K562 (cell line): ENCODE measurements around the gene IQSEC3. TPM values are rescaled to one million over a fixed set of nuclear protein-coding genes. Genes with fewer than 3 reads are reported as not detected.

Source experiments
- ATAC-seq: fragments of 200-7000 bp; cut with Tn5 transposase; 3 replicates; pipeline ENCODE4 v1.9.1; 2020; ENCODE audit warnings: moderate library complexity
- BruUV-seq: library from RNA; stranded (reverse); fragments of 400-500 nt; replicated peaks from 2 replicates; lab custom pipeline; 2021; lab: Mats Ljungman, UMichigan
- CTCF ChIA-PET: fragments of 300-600 bp; formaldehyde crosslinking; extraction: SDS; loops from one replicate; lab custom pipeline; 2021; ENCODE audit warnings: low intra/inter-chr PET ratio; lab: Yijun Ruan, JAX
- POLR2A ChIA-PET: fragments of 300-600, 350-650 bp; sonication (Branson Sonifier 250); formaldehyde crosslinking; extraction: SDS; loops from one replicate; lab custom pipeline; 2021; ENCODE audit warnings: antibody characterized with exemption, inconsistent platforms; lab: Yijun Ruan, JAX
- DNase-seq, 4 experiments: peaks; one replicate each; pipeline versions ENCODE4 v3.0.0 to v3.0.0-alpha.2; 2011 to 2018; ENCODE audit warnings: low spot score in 3 of 4, mixed read lengths in 3 of 4; ENCODE audit errors: extremely low read depth in 1 of 4
- FAIRE-seq: peaks from 2 replicates; lab custom pipeline; 2011; peaks lifted over from hg19 to GRCh38; lab: Jason Lieb, UNC
- H2AFZ ChIP-seq: 2 replicates; pipeline ENCODE4 v1.6.0; 2011; ENCODE audit warnings: low read depth, low read length, control low read depth, inconsistent platforms
- H3K27ac ChIP-seq: fragments of 200-600 bp; 3 replicates; pipeline ENCODE4 v1.8.0; 2011; ENCODE audit warnings: low read depth, mild to moderate bottlenecking, control low read depth, inconsistent platforms, low read length, moderate library complexity, mixed read lengths; ENCODE audit errors: extremely low read depth
- H3K27me3 ChIP-seq, 2 experiments: fragments of 300-600 bp in 1 of 2; 2 replicates in 1 of 2; 3 replicates in 1 of 2; pipeline versions ENCODE4 v1.6.0 to v1.8.0; 2011; ENCODE audit warnings: inconsistent platforms in 2 of 2, low read length in 2 of 2, mild to moderate bottlenecking in 1 of 2, mixed read lengths in 1 of 2, moderate library complexity in 1 of 2; ENCODE audit not compliant: control insufficient read depth in 2 of 2, insufficient read depth in 2 of 2
- H3K36me3 ChIP-seq: fragments of 300-600 bp; 3 replicates; pipeline ENCODE4 v1.8.0; 2011; ENCODE audit warnings: mild to moderate bottlenecking, low read length, inconsistent platforms; ENCODE audit not compliant: control insufficient read depth, insufficient read depth
- H3K4me1 ChIP-seq, 2 experiments: fragments of 200-600 bp in 1 of 2; replicated peaks in 1 of 2; 2 replicates in 1 of 2; 3 replicates in 1 of 2; pipeline versions ENCODE4 v1.5.1 to v1.8.0; 2011; ENCODE audit warnings: inconsistent platforms in 2 of 2, low read length in 2 of 2, mild to moderate bottlenecking in 1 of 2, mixed read lengths in 1 of 2, moderate library complexity in 1 of 2; ENCODE audit not compliant: control insufficient read depth in 2 of 2, insufficient read depth in 2 of 2
- H3K4me2 ChIP-seq: 2 replicates; pipeline ENCODE4 v1.6.1; 2011; ENCODE audit warnings: low read length, control low read depth, inconsistent platforms, mixed read lengths; ENCODE audit not compliant: insufficient read depth
- H3K4me3 ChIP-seq: fragments of 200-600 bp; sonication (generic), shearing (Covaris generic); 2 replicates; pipeline ENCODE4 v1.5.1; 2016; ENCODE audit warnings: control low read depth, inconsistent platforms
- H3K79me2 ChIP-seq: fragments of 200-600 bp; 3 replicates; pipeline ENCODE4 v1.8.0; 2011; ENCODE audit warnings: low read length, inconsistent platforms; ENCODE audit not compliant: control insufficient read depth, insufficient read depth
- H3K9ac ChIP-seq, 2 experiments: 2 replicates each; pipeline versions ENCODE4 v1.6.0 to v1.6.1; 2011; ENCODE audit warnings: low read depth in 2 of 2, low read length in 2 of 2, control low read depth in 1 of 2, inconsistent platforms in 1 of 2, mild to moderate bottlenecking in 1 of 2, mixed read lengths in 1 of 2; ENCODE audit not compliant: insufficient read depth in 1 of 2
- H3K9me1 ChIP-seq: one replicate; pipeline ENCODE4 v1.6.0; 2011; ENCODE audit warnings: inconsistent platforms, mild to moderate bottlenecking, low read length, moderate library complexity; ENCODE audit not compliant: control insufficient read depth, insufficient read depth
- H3K9me3 ChIP-seq: replicated peaks from 2 replicates; pipeline ENCODE4 v1.5.1; 2011; ENCODE audit warnings: low read depth, low read length, inconsistent platforms; ENCODE audit not compliant: control insufficient read depth, insufficient read depth
- H4K20me1 ChIP-seq: replicated peaks from 2 replicates; pipeline ENCODE4 v1.6.1; 2011; ENCODE audit warnings: low read length, inconsistent platforms, mixed read lengths; ENCODE audit not compliant: control insufficient read depth, insufficient read depth
- BMI1 ChIP-seq: fragments of 150-350 bp; IDR thresholded peaks from 2 replicates; pipeline ENCODE4 v1.6.1; 2014; ENCODE audit warnings: low read length
- BRF1 ChIP-seq: IDR thresholded peaks from 3 replicates; pipeline ENCODE4 v1.6.1; 2011; ENCODE audit warnings: borderline replicate concordance, mild to moderate bottlenecking; ENCODE audit not compliant: insufficient read length; ENCODE audit errors: extremely low read depth
- SREBF2 ChIP-seq: sonication (generic); formaldehyde crosslinking; IDR thresholded peaks from 2 replicates; pipeline ENCODE4 v1.4.0; 2020; ENCODE audit warnings: mild to moderate bottlenecking, missing genetic modification reagents
- STAT5B ChIP-seq: fragments of 250-450 bp; sonication (Bioruptor Pico); IDR thresholded peaks from 2 replicates; pipeline ENCODE4 v1.8.0; 2021; ENCODE audit warnings: mild to moderate bottlenecking, inconsistent platforms
- TCFL5 ChIP-seq: fragments of 250-450 bp; sonication (Bioruptor Pico); conservative IDR thresholded peaks from 2 replicates; pipeline ENCODE4 v1.6.1; 2021; ENCODE audit warnings: mild to moderate bottlenecking, moderate library complexity, matching md5 sums
- TEAD4 ChIP-seq, 2 experiments: sonication (generic) in 1 of 2; formaldehyde crosslinking in 1 of 2; IDR thresholded peaks; 2 replicates each; pipeline versions ENCODE4 v1.6.1 to v1.8.0; 2012 to 2022; ENCODE audit warnings: borderline replicate concordance in 1 of 2, inconsistent platforms in 1 of 2, low read length in 1 of 2, mild to moderate bottlenecking in 1 of 2, missing genetic modification reagents in 1 of 2
- ZKSCAN3 ChIP-seq: fragments of 250-450 bp; sonication (Bioruptor Pico); IDR thresholded peaks from 2 replicates; pipeline ENCODE4 v1.4.0; 2020
- ZNF124 ChIP-seq: sonication (generic); formaldehyde crosslinking; IDR thresholded peaks from 2 replicates; pipeline ENCODE4 v1.8.1; 2022; ENCODE audit warnings: missing genetic modification reagents
- ZNF224 ChIP-seq: sonication (generic); formaldehyde crosslinking; IDR thresholded peaks from 2 replicates; pipeline ENCODE4 v1.8.0; 2022; ENCODE audit warnings: mild to moderate bottlenecking, missing genetic modification reagents
- ZNF77 ChIP-seq: fragments of 250-450 bp; sonication (Bioruptor Pico); IDR thresholded peaks from 2 replicates; pipeline ENCODE4 v1.5.0; 2020
- WGBS: fragments of 100-300 bp; shearing (Covaris generic); methylation state at CpG from one replicate; pipeline ENCODE4 v1.1.6; 2016; ENCODE audit warnings: low coverage, mixed read lengths; ENCODE audit not compliant: insufficient coverage; ENCODE audit errors: missing lambda C conversion rate; 5-methylcytosine and 5-hydroxymethylcytosine counted together
- in situ Hi-C: fragments of 300-500 bp; cut with MboI; formaldehyde crosslinking; loops from 4 replicates; pipeline ENCODE4 v1.15.0; 2018; ENCODE audit warnings: inconsistent platforms, mixed read lengths
- intact Hi-C: fragments of 100-400 bp; cut with micrococcal nuclease; formaldehyde crosslinking; loops from 2 replicates; pipeline ENCODE4 v1.14.2; 2022
- polyA plus RNA-seq, 8 experiments: library from polyadenylated mRNA; depleted of rRNA in 4 of 8; stranded (reverse) in 5 of 8; unstranded in 3 of 8; fragments of >200 nt; fragmentation: Nextera tagmentation in 2 of 8; fragmentation: Illumina TruSeq in 1 of 8; extraction: Ambion mirVana in 2 of 8; extraction: Trizol in 1 of 8; gene quantifications; 2 replicates each; pipeline versions ENCODE4 v1.2.1 to v1.2.3, GENCODE V29; 2011 to 2014; ENCODE audit warnings: inconsistent platforms in 1 of 8, missing spikeins in 1 of 8
- total RNA-seq, 7 experiments: library from RNA; depleted of rRNA in 6 of 7; stranded (reverse); fragments of >200 nt in 6 of 7; fragmentation: Illumina TruSeq in 2 of 7; extraction: Trizol in 2 of 7; gene quantifications; 2 replicates each; pipeline versions ENCODE4 v1.2.1 to v1.2.3, GENCODE V29; 2011 to 2021; ENCODE audit warnings: low replicate concordance in 1 of 7
- TF ChIP-seq, protein P1 (sequence below): fragments of 450-650 bp; formaldehyde crosslinking; IDR thresholded peaks from 2 replicates; pipeline ENCODE4 v1.4.0; 2022; ENCODE audit warnings: missing genetic modification characterization
- TF ChIP-seq, protein P2 (sequence below): sonication (generic); formaldehyde crosslinking; IDR thresholded peaks from 2 replicates; pipeline ENCODE4 v1.8.1; 2022; ENCODE audit warnings: missing genetic modification reagents
- TF ChIP-seq, protein P3 (sequence below): fragments of 450-650 bp; IDR thresholded peaks from 2 replicates; pipeline ENCODE4 v1.6.1; 2016; ENCODE audit warnings: low read depth, mild to moderate bottlenecking, moderate library complexity

Gene IQSEC3
- total and polyA plus RNA-seq, 9 of the 15 experiments (the other 6 are each of a cell fraction or from before 2014, with no cell fraction given), result under 0.01 to 0.25 (median 0.08) TPM; not detected in 3

DNA sequence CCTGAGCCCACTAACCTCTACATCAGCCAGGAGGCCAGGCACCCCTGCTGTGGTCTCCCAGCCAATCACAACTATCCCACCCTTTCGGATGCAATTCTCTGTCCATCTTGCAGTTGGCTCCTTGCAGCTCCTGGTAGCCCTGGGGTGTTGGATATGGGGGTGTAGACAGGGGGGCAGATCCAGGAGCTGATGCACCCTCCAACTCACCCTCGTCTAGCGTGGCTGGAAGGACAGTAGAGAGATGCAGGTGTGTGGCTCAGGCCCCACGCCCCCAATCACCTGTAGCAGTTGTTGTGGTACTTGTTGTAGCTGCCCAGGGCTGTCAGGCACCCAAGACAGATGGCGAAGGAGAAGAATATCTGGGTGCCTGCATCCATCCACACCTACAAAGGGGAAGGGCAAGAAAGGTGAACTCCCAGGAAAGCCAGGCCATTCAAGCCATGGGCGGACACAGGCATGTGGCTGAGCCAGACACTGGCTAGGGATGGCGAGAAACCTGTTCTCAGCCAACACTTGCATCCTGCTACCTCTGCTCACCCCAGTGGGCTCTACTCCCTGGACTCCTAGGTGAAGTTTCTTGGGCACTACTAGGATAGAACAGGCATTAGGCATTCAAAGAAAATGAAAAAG is 160.8 kb downstream of the IQSEC3 start:
- H3K9me1 ChIP-seq, result no peaks in the 10 kb centered on the region
- peaks cover 11 to 79% of the 10 kb centered on the region in 2 experiments for H3K27me3 ChIP-seq
- ATAC-seq, result no peak
- FAIRE-seq, result no peak
- H3K4me2 ChIP-seq, result no peak overlapping the region
- no peaks in the 10 kb centered on the region for H3K9me3 ChIP-seq
- BruUV-seq, result no TSS peak
- TF ChIP-seq ZNF124 (no peak), STAT5B (CRISPR knock-in tag) (no peak), BRF1 (no peak), BMI1 (no peak), TEAD4 (IDR thresholded peaks at IDR 0.05; ENCODE audit: low read length) (no peak), TEAD4 (CRISPR knock-in tag; IDR thresholded peaks at IDR 0.05; ENCODE audit: borderline replicate concordance) (no peak), ZNF224 (no peak), TCFL5 (CRISPR knock-in tag) (no peak), ZNF77 (no peak), SREBF2 (CRISPR knock-in tag) (no peak), ZKSCAN3 (CRISPR knock-in tag) (no peak)
- TF ChIP-seq, protein P1, sequence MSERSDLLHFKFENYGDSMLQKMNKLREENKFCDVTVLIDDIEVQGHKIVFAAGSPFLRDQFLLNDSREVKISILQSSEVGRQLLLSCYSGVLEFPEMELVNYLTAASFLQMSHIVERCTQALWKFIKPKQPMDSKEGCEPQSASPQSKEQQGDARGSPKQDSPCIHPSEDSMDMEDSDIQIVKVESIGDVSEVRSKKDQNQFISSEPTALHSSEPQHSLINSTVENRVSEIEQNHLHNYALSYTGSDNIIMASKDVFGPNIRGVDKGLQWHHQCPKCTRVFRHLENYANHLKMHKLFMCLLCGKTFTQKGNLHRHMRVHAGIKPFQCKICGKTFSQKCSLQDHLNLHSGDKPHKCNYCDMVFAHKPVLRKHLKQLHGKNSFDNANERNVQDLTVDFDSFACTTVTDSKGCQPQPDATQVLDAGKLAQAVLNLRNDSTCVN (CRISPR knock-in tag), result no peak
- TF ChIP-seq, protein P2, sequence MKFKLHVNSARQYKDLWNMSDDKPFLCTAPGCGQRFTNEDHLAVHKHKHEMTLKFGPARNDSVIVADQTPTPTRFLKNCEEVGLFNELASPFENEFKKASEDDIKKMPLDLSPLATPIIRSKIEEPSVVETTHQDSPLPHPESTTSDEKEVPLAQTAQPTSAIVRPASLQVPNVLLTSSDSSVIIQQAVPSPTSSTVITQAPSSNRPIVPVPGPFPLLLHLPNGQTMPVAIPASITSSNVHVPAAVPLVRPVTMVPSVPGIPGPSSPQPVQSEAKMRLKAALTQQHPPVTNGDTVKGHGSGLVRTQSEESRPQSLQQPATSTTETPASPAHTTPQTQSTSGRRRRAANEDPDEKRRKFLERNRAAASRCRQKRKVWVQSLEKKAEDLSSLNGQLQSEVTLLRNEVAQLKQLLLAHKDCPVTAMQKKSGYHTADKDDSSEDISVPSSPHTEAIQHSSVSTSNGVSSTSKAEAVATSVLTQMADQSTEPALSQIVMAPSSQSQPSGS (CRISPR knock-in tag), result no peak
- TF ChIP-seq, protein P3, sequence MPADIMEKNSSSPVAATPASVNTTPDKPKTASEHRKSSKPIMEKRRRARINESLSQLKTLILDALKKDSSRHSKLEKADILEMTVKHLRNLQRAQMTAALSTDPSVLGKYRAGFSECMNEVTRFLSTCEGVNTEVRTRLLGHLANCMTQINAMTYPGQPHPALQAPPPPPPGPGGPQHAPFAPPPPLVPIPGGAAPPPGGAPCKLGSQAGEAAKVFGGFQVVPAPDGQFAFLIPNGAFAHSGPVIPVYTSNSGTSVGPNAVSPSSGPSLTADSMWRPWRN, result no peak
- no peak for DNase-seq
- H3K4me1 ChIP-seq, result no peaks in the 10 kb centered on the region
- in situ Hi-C loops (no loop called here), intact Hi-C loops (no loop called here)
- CTCF ChIA-PET, result no interaction called here
- H3K79me2 ChIP-seq, result no peaks in the 10 kb centered on the region
- H4K20me1 ChIP-seq, result no peaks in the 10 kb centered on the region
- no peak overlapping the region for H3K4me3 ChIP-seq
- POLR2A ChIA-PET, result interaction anchor here (1.0 kb wide), 1 partner anchor 16 kb away, joined by 3 read pairs; no protein-coding TSS in a partner anchor
- no peaks in the 10 kb centered on the region for H3K36me3 ChIP-seq
- H2AFZ ChIP-seq, result no peak overlapping the region
- no peak overlapping the region for H3K27ac ChIP-seq
- H3K9ac ChIP-seq, result no peak overlapping the region
- WGBS, result 0% methylated on average over 6 of the region's 7 CpGs
